Kidney (tissue), 14 donors: Measurements from ENCODE around the gene ARL1. TPM values are rescaled to one million over a fixed set of nuclear protein-coding genes. Genes with fewer than 3 reads are reported as not detected.
"Not testable (repeated sequence)": the region's sequence is repeated elsewhere in the genome, so short reads cannot be mapped to it uniquely, and the experiment has no call there.

ENCODE experiments used
- DNase-seq, 5 donors: peaks; one replicate each; pipeline ENCODE4 v3.0.0-alpha.2; 2013 to 2020
- FAIRE-seq: peaks from 2 replicates; lab custom pipeline; 2012; peaks lifted over from hg19 to GRCh38; lab: Jason Lieb, UNC
- H3K27ac ChIP-seq, 2 donors: one replicate each; pipeline ENCODE4 v1.7.0; 2013; ENCODE audit warnings: low read depth in 2 of 2, low read length in 2 of 2, inconsistent platforms in 1 of 2
- H3K27me3 ChIP-seq: one replicate; pipeline ENCODE4 v1.7.1; 2013; ENCODE audit warnings: low read length, inconsistent platforms; ENCODE audit not compliant: control insufficient read depth, insufficient read depth
- H3K36me3 ChIP-seq, 3 donors: one replicate each; pipeline versions ENCODE4 v1.7.0 to v1.7.1; 2013; ENCODE audit warnings: low read length in 3 of 3, control low read depth in 1 of 3, inconsistent platforms in 1 of 3; ENCODE audit not compliant: insufficient read depth in 3 of 3, control insufficient read depth in 2 of 3
- H3K4me1 ChIP-seq, 3 donors: one replicate each; pipeline versions ENCODE4 v1.7.0 to v1.7.1; 2013; ENCODE audit warnings: low read length in 3 of 3, inconsistent platforms in 1 of 3, low read depth in 1 of 3; ENCODE audit not compliant: control insufficient read depth in 2 of 3, insufficient read depth in 2 of 3
- H3K4me3 ChIP-seq, 3 donors: one replicate each; pipeline versions ENCODE4 v1.7.0 to v1.8.1; 2013; ENCODE audit warnings: low read length in 3 of 3, control low read depth in 1 of 3, inconsistent platforms in 1 of 3
- H3K9ac ChIP-seq, 3 donors: one replicate each; pipeline versions ENCODE4 v1.7.0 to v1.7.1; 2013; ENCODE audit warnings: low read length in 3 of 3, control low read depth in 1 of 3, inconsistent platforms in 1 of 3
- H3K9me3 ChIP-seq, 3 donors: one replicate each; pipeline versions ENCODE4 v1.7.0 to v1.7.1; 2013; ENCODE audit warnings: low read length in 3 of 3, control low read depth in 1 of 3, inconsistent platforms in 1 of 3; ENCODE audit not compliant: control insufficient read depth in 2 of 3, insufficient read depth in 1 of 3
- CTCF ChIP-seq: IDR thresholded peaks from 3 replicates; pipeline ENCODE4 v1.5.1; 2012; ENCODE audit warnings: mild to moderate bottlenecking, moderate library complexity, borderline replicate concordance; ENCODE audit not compliant: insufficient read depth; ENCODE audit errors: extremely low read depth
- intact Hi-C: fragments of 100-400 bp; cut with DNase I; formaldehyde crosslinking; loops from one replicate; pipeline ENCODE4 v1.11.1; 2022
- polyA plus RNA-seq: library from polyadenylated mRNA; stranded (reverse); fragments of 350-450 nt; fragmentation: Illumina TruSeq; extraction: RNeasy Lipid Tissue Mini Kit (QIAGEN cat#74804); gene quantifications from one replicate; pipeline ENCODE4 v1.2.3, GENCODE V29; 2014; ENCODE audit warnings: low read depth, low replicate concordance; ENCODE audit not compliant: insufficient read depth
- total RNA-seq: library from RNA; stranded (reverse); fragmentation: NEBNext Ultra II Directional; extraction: Animal tissue kit (Norgen Biotek cat#: 25700); gene quantifications from one replicate; pipeline ENCODE4 v1.2.1, GENCODE V29; 2021
- donor health status: control.
- donor health status: control.
- donor health status: control.
- donor health status: control.
- donor health status: control.
- donor health status: DM: yes; HTN: yes; CAD: no.
- donor health status: Normal renal cell carcinoma (clear cell type).

The ARL1 gene
- total and polyA plus RNA-seq, 2 donors from 2014 or later: 84.9 to 100 TPM

GRCh38 chr12:101430456-101430855 lies 22.9 kb upstream of the ARL1 start:
- DNase-seq: no peak
- no peaks in the 10 kb centered on the region for H3K36me3 ChIP-seq
- H3K27ac ChIP-seq: no peak overlapping the region
- H3K27me3 ChIP-seq: no peaks in the 10 kb centered on the region
- intact Hi-C loops: no loop called here
- no peak for FAIRE-seq
- H3K9ac ChIP-seq: no peak overlapping the region
- H3K4me3 ChIP-seq: no peak overlapping the region
- no peaks in the 10 kb centered on the region for H3K9me3 ChIP-seq
- no peaks in the 10 kb centered on the region for H3K4me1 ChIP-seq
- TF ChIP-seq CTCF: no peak

GRCh38 chr12:101424620-101425019 lies 17.0 kb upstream of the ARL1 start:
- Histone ChIP-seq H3K4me1 (no peaks in the 10 kb centered on the region), H3K9ac (no peak overlapping the region), H3K27ac (no peak overlapping the region), H3K27me3 (no peaks in the 10 kb centered on the region), H3K4me3 (no peak overlapping the region), H3K9me3 (no peaks in the 10 kb centered on the region), H3K36me3 (no peaks in the 10 kb centered on the region)
- no peak for DNase-seq
- intact Hi-C loops: no loop called here
- no peak for TF ChIP-seq CTCF
- no peak for FAIRE-seq

- H3K27me3 ChIP-seq, H3K27ac ChIP-seq, H3K36me3 ChIP-seq, DNase-seq, H3K4me3 ChIP-seq, FAIRE-seq, intact Hi-C loops, H3K9ac ChIP-seq, H3K9me3 ChIP-seq, H3K4me1 ChIP-seq: not testable (repeated sequence)
These were observed 14.5 kb upstream of the ARL1 start for GRCh38 chr12:101422066-101422465.

GRCh38 chr12:101415228-101415627 lies 7.7 kb upstream of the ARL1 start:
- intact Hi-C loops: no loop called here
- FAIRE-seq: no peak

More at GRCh38 chr12:101415228-101415627, 7.7 kb upstream of the ARL1 start:
- H3K4me1 ChIP-seq: no peaks in the 10 kb centered on the region
- no peak for DNase-seq
- H3K9ac ChIP-seq: no peak overlapping the region
- H3K4me3 ChIP-seq: no peak overlapping the region
- no peaks in the 10 kb centered on the region for H3K9me3 ChIP-seq
- H3K27me3 ChIP-seq: no peaks in the 10 kb centered on the region
- no peak for TF ChIP-seq CTCF
- no peaks in the 10 kb centered on the region for H3K36me3 ChIP-seq
- no peak overlapping the region for H3K27ac ChIP-seq
